ENCODE measurements around the gene TMEM53. TPM values are rescaled to one million over a fixed set of nuclear protein-coding genes. Genes with fewer than 3 reads are reported as not detected.
A peak's percentile ranks its signal among the peaks of the same experiment; 100 is the strongest.

TMEM53 gene
- total and polyA plus RNA-seq, 2 experiments from 2014 or later, result 15.2 to 43.0 TPM

DNA sequence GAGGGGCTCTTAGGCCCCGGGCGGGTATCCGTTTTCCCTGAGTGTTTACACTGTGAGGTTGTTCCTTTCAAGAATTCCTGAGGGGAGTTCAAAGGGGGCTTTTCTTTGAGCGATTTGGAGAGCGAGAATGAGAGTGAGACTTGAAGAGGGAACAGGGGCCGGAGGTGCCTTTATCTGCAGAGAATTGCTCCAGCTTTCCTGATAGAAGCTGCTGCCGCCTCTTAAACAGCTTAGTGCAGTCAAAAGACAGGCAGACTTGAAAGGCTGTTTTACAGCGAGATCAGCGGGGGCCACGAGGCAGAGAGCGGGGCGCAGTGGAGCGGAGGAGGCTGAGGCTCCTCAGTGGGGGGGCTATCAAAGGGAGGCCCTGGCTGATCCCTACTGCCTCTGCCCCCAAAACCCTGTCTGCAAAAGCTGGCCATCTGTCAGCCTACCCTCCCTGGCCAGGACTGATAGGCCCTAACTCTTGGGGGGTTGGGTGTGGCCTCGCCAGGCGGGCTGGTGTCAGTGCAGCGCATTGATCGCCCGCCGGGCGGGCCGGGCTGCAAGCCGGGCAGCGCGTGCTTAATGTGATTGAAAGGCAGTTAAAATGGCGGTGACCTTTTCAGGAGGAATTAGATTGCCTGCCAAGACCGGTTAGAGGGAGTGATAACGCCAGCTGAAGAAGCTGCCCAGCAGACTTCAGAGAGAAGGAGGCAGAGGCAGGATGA is 36.4 kb downstream of the TMEM53 start:
- Histone ChIP-seq H3K4me3 (no peak overlapping the region), H3K9me3 (ENCODE audit: low read depth) (no peaks in the 10 kb centered on the region), H3K27me3 (no peaks in the 10 kb centered on the region), H3K36me3 (peaks cover 7% of the 10 kb centered on the region), H3K27ac (peak overlapping the region; percentile 70), H3K4me1 (ENCODE audit: low read depth) (peaks cover 37% of the 10 kb centered on the region)
- peak in 1 of 2 donors; percentile 69 for DNase-seq (ENCODE audit: low read depth in 1 of 2, low spot score in 1 of 2)
- TF ChIP-seq, protein P1, sequence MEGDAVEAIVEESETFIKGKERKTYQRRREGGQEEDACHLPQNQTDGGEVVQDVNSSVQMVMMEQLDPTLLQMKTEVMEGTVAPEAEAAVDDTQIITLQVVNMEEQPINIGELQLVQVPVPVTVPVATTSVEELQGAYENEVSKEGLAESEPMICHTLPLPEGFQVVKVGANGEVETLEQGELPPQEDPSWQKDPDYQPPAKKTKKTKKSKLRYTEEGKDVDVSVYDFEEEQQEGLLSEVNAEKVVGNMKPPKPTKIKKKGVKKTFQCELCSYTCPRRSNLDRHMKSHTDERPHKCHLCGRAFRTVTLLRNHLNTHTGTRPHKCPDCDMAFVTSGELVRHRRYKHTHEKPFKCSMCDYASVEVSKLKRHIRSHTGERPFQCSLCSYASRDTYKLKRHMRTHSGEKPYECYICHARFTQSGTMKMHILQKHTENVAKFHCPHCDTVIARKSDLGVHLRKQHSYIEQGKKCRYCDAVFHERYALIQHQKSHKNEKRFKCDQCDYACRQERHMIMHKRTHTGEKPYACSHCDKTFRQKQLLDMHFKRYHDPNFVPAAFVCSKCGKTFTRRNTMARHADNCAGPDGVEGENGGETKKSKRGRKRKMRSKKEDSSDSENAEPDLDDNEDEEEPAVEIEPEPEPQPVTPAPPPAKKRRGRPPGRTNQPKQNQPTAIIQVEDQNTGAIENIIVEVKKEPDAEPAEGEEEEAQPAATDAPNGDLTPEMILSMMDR (IDR thresholded peaks at IDR 0.05; ENCODE audit: low read depth, low read length), result no peak

DNA sequence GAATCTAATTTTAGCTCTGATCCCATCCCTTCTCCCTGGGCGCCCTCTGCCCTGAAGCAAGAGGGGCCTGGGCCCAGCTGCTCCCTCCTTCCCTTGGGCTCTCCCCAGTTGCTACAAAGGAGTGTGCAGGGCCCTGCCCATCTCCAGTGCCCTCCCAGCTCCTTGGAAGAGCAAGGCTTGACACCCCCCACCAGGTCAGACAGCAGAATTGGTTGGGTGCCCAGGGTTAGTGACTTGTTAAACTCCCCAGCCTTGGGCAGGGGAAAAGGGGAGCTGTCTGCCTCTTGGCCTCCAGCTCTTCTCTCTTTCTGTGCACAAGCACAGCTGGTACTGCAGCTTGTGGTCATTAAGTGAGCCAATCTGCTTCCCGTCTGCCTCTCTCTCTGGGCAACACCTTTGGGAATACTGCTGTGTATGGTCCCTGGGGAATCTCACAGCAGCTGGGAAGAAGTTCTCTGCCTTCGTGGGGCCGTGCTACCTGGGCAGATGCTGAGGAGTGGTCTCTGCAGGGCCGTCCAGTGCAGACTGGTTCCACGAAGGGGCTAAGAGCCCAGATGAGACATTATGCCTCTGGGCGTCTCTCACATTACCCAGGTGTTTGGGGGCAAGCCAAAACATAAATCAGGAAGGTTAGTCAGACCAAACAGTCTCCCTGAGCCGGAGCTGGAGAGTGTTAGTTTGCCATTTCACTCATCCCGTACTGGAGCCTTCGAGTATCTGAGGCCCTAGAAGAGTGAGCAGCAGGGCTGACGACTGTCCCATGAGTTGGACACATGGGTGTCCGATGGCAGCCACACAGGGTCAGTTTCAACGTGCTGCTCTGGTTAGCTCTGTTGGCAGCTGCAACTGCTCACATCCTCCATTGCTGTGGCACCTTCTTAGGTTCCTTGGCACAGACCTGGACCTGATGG is 37.3 kb downstream of the TMEM53 start:
- Histone ChIP-seq H3K4me3 (no peak overlapping the region), H3K9me3 (ENCODE audit: low read depth) (no peaks in the 10 kb centered on the region), H3K27ac (peak overlapping the region; percentile 70), H3K27me3 (no peaks in the 10 kb centered on the region), H3K4me1 (ENCODE audit: low read depth) (peaks cover 40% of the 10 kb centered on the region), H3K36me3 (peaks cover 7% of the 10 kb centered on the region)
- TF ChIP-seq, protein P1 (IDR thresholded peaks at IDR 0.05; ENCODE audit: low read depth, low read length), result no peak
- DNase-seq (ENCODE audit: low read depth in 1 of 2, low spot score in 1 of 2), result no peak

DNA sequence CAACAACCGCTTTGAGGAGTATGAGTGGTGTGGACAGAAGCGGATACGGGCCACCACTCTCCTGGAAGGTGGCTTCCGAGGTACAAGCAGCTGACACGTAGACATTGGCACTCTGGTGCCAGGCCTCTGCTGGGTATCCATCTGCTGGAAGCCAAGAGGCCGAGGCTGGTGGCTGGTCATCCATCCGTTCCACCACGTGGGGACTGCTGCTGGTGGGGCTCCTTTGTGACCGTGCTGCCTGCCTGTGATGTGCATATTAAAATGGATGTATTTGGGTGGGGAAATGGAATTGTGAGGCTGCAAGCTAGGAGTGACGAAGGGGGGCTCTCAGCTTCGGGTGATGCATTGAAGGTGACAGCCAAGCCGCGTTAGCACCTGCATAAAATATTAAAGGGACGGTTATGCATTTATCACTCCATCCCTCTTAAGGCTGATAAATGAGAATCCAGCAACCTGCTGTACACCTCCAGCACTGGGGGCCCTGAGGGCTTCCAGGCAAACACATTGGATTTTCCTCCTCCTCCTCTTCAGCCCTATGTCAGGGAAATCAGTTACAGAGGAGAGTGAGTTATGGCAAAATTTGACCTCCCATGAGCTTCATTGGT is 38.1 kb downstream of the TMEM53 start:
- peaks cover 7% of the 10 kb centered on the region for H3K36me3 ChIP-seq

DNA sequence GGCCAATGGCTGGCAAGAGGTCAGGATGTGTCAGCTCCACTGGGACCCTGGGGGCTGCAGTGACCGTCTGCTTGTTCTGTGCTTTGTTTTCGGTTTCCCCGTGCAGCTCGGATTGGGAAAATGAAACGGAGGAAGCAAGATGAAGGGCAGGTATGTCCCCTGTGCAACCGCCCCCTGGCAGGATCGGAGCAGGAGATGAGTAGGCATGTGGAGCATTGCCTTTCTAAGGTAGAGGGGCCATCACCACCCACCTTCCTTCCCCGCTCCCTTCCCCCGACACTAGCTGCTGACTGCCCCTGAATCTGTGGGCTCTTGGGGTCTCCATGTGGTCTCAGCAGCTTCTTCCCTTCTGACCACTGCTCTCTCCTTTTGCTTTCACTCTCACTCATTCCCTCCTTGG is 38.8 kb downstream of the TMEM53 start:
- no peak for DNase-seq (ENCODE audit: low read depth in 1 of 2, low spot score in 1 of 2)
- Histone ChIP-seq H3K27ac (no peak overlapping the region), H3K4me3 (no peak overlapping the region), H3K27me3 (no peaks in the 10 kb centered on the region), H3K36me3 (peaks cover 7% of the 10 kb centered on the region), H3K4me1 (ENCODE audit: low read depth) (peaks cover 36% of the 10 kb centered on the region), H3K9me3 (ENCODE audit: low read depth) (no peaks in the 10 kb centered on the region)
- TF ChIP-seq, protein P1 (IDR thresholded peaks at IDR 0.05; ENCODE audit: low read depth, low read length), result no peak

More for the DNA sequence above, 38.1 kb downstream of the TMEM53 start:
- no peaks in the 10 kb centered on the region for H3K27me3 ChIP-seq
- H3K9me3 ChIP-seq (ENCODE audit: low read depth), result no peaks in the 10 kb centered on the region
- no peak overlapping the region for H3K27ac ChIP-seq
- no peak for DNase-seq (ENCODE audit: low read depth in 1 of 2, low spot score in 1 of 2)
- H3K4me1 ChIP-seq (ENCODE audit: low read depth), result peaks cover 36% of the 10 kb centered on the region
- no peak overlapping the region for H3K4me3 ChIP-seq
- TF ChIP-seq, protein P1 (IDR thresholded peaks at IDR 0.05; ENCODE audit: low read depth, low read length), result no peak

- Histone ChIP-seq H3K4me1 (ENCODE audit: low read depth) (peaks cover 36% of the 10 kb centered on the region), H3K4me3 (no peak overlapping the region), H3K36me3 (peaks cover 7% of the 10 kb centered on the region), H3K9me3 (ENCODE audit: low read depth) (no peaks in the 10 kb centered on the region), H3K27ac (no peak overlapping the region), H3K27me3 (no peaks in the 10 kb centered on the region)
- TF ChIP-seq, protein P1 (IDR thresholded peaks at IDR 0.05; ENCODE audit: low read depth, low read length), result no peak
- no peak for DNase-seq (ENCODE audit: low read depth in 1 of 2, low spot score in 1 of 2)
These were observed 39.6 kb downstream of the TMEM53 start for GRCh38 chr1:44634606-44635189.
